Ascending aorta (tissue), 2 donors: ENCODE data around the gene NRXN3. TPM values are rescaled to one million over a fixed set of nuclear protein-coding genes. Genes with fewer than 3 reads are reported as not detected.

Source experiments
- DNase-seq, 2 donors: peaks; one replicate each; pipeline ENCODE4 v3.0.0-alpha.2; 2019; ENCODE audit warnings: low spot score in 2 of 2
- H3K27ac ChIP-seq, 2 donors: fragments of 200-600 bp; sonication (generic); one replicate each; pipeline ENCODE4 v1.5.1; 2016 to 2017; ENCODE audit warnings: mild to moderate bottlenecking in 1 of 2
- H3K27me3 ChIP-seq: fragments of 200-600 bp; sonication (generic); one replicate; pipeline ENCODE4 v1.5.1; 2017
- H3K36me3 ChIP-seq, 2 donors: fragments of 200-600 bp; sonication (generic); one replicate each; pipeline ENCODE4 v1.5.1; 2016
- H3K4me1 ChIP-seq, 2 donors: fragments of 200-600 bp; sonication (generic); one replicate each; pipeline ENCODE4 v1.5.1; 2016 to 2017; ENCODE audit warnings: mild to moderate bottlenecking in 1 of 2
- H3K4me3 ChIP-seq, 2 donors: fragments of 200-600 bp; sonication (generic); one replicate each; pipeline ENCODE4 v1.5.1; 2016 to 2017; ENCODE audit warnings: mild to moderate bottlenecking in 1 of 2
- H3K9me3 ChIP-seq, 2 donors: fragments of 200-600 bp; sonication (generic); one replicate each; pipeline ENCODE4 v1.5.1; 2016
- CTCF ChIP-seq, 3 experiments: fragments of 200-600 bp in 2 of 3; fragments of 450-650 bp in 1 of 3; sonication (generic) in 2 of 3; IDR thresholded peaks; one replicate each; pipeline ENCODE4 v1.5.1; 2016 to 2019; ENCODE audit warnings: antibody characterized with exemption in 3 of 3, mild to moderate bottlenecking in 1 of 3, moderate library complexity in 1 of 3
- intact Hi-C: fragments of 100-400 bp; cut with DNase I; formaldehyde crosslinking; loops from one replicate; pipeline ENCODE4 v1.15.1; 2023
- total RNA-seq: library from RNA; depleted of rRNA; stranded (reverse); fragments of >200 nt; gene quantifications from one replicate; pipeline ENCODE4 v1.1.0, GENCODE V29; 2016

The NRXN3 gene
- total RNA-seq, 1 donor from 2014 or later: 21.0 TPM

GRCh38 chr14:79709573-79709972, 1539.4 kb downstream of the NRXN3 start:
- TF ChIP-seq CTCF (IDR thresholded peaks at IDR 0.05): no peak
- Histone ChIP-seq H3K27me3 (no peaks in the 10 kb centered on the region), H3K9me3 (no peaks in the 10 kb centered on the region), H3K4me3 (no peak overlapping the region), H3K36me3 (no peaks in the 10 kb centered on the region), H3K27ac (no peak overlapping the region), H3K4me1 (no peaks in the 10 kb centered on the region)
- DNase-seq: no peak
- intact Hi-C loops: no loop called here

- no peak for DNase-seq
- H3K4me1 ChIP-seq: no peaks in the 10 kb centered on the region
- H3K27ac ChIP-seq: no peak overlapping the region
- no peak overlapping the region for H3K4me3 ChIP-seq
- peak in 1 of 3 experiments; percentile 1 for TF ChIP-seq CTCF (IDR thresholded peaks at IDR 0.05)
- H3K36me3 ChIP-seq: no peaks in the 10 kb centered on the region
- intact Hi-C loops: no loop called here
- no peaks in the 10 kb centered on the region for H3K27me3 ChIP-seq
- H3K9me3 ChIP-seq: no peaks in the 10 kb centered on the region
These were observed 1542.3 kb downstream of the NRXN3 start for GRCh38 chr14:79712302-79712950.

GRCh38 chr14:79721399-79722084, 1551.4 kb downstream of the NRXN3 start:
- no peaks in the 10 kb centered on the region for H3K36me3 ChIP-seq
- no peak for TF ChIP-seq CTCF (IDR thresholded peaks at IDR 0.05)
- no peak overlapping the region for H3K27ac ChIP-seq
- no peak for DNase-seq
- no peaks in the 10 kb centered on the region for H3K27me3 ChIP-seq
- intact Hi-C loops: no loop called here
- H3K4me1 ChIP-seq: no peaks in the 10 kb centered on the region
- no peak overlapping the region for H3K4me3 ChIP-seq
- no peaks in the 10 kb centered on the region for H3K9me3 ChIP-seq

- TF ChIP-seq CTCF (IDR thresholded peaks at IDR 0.05): no peak
- intact Hi-C loops: no loop called here
These were observed 1555.0 kb downstream of the NRXN3 start for GRCh38 chr14:79724934-79725717.

GRCh38 chr14:79727900-79728299, 1557.7 kb downstream of the NRXN3 start:
- H3K4me3 ChIP-seq: no peak overlapping the region
- DNase-seq: no peak
- no peak overlapping the region for H3K27ac ChIP-seq
- H3K4me1 ChIP-seq: no peaks in the 10 kb centered on the region
- TF ChIP-seq CTCF (IDR thresholded peaks at IDR 0.05): no peak
- intact Hi-C loops: no loop called here
- H3K27me3 ChIP-seq: no peaks in the 10 kb centered on the region
- no peaks in the 10 kb centered on the region for H3K9me3 ChIP-seq
- H3K36me3 ChIP-seq: no peaks in the 10 kb centered on the region

More at GRCh38 chr14:79724934-79725717, 1555.0 kb downstream of the NRXN3 start:
- Histone ChIP-seq H3K9me3 (no peaks in the 10 kb centered on the region), H3K27me3 (no peaks in the 10 kb centered on the region), H3K36me3 (no peaks in the 10 kb centered on the region), H3K4me1 (no peaks in the 10 kb centered on the region), H3K4me3 (no peak overlapping the region), H3K27ac (no peak overlapping the region)
- no peak for DNase-seq
